Gastrocnemius medialis (tissue), 4 donors: ENCODE results near the gene ABCF3.

Experiments
- POLR2A ChIP-seq, 2 donors: fragments of 450-650 bp; IDR thresholded peaks; one replicate each; pipeline ENCODE4 v1.6.1; 2017; ENCODE audit warnings: antibody characterized with exemption in 2 of 2, mild to moderate bottlenecking in 2 of 2, moderate library complexity in 2 of 2
- TF ChIP-seq, protein P1 (sequence below), 5 experiments: fragments of 450-650 bp in 3 of 5; fragments of 200-600 bp in 2 of 5; sonication (generic) in 2 of 5; IDR thresholded peaks in 4 of 5; conservative IDR thresholded peaks in 1 of 5; 1 replicate in 4 of 5; 2 replicates in 1 of 5; pipeline ENCODE4 v1.5.1; 2016 to 2019; ENCODE audit warnings: antibody characterized with exemption in 5 of 5, mild to moderate bottlenecking in 3 of 5, moderate library complexity in 3 of 5

DNA sequence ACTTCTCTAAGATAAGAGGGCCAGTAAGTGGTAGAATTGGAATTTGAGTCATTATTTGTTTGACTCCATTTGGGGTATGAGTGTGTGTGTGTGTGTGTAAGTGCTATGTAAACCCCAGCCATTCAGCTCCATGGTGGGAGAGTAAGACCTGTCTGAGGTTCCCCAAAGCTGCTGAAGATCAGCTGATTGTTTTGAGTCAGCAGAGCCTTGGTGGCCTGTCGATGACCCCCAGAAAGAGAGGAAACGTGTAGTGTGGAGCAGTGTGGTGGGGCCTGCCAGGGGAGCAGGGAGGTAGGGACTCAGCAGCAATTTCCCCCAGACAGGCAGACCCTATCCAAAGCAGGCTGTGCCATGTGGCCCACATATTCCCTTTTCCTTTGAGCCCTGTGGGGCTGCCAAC is 25.5 kb upstream of the ABCF3 start:
- TF ChIP-seq, protein P1, sequence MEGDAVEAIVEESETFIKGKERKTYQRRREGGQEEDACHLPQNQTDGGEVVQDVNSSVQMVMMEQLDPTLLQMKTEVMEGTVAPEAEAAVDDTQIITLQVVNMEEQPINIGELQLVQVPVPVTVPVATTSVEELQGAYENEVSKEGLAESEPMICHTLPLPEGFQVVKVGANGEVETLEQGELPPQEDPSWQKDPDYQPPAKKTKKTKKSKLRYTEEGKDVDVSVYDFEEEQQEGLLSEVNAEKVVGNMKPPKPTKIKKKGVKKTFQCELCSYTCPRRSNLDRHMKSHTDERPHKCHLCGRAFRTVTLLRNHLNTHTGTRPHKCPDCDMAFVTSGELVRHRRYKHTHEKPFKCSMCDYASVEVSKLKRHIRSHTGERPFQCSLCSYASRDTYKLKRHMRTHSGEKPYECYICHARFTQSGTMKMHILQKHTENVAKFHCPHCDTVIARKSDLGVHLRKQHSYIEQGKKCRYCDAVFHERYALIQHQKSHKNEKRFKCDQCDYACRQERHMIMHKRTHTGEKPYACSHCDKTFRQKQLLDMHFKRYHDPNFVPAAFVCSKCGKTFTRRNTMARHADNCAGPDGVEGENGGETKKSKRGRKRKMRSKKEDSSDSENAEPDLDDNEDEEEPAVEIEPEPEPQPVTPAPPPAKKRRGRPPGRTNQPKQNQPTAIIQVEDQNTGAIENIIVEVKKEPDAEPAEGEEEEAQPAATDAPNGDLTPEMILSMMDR (IDR thresholded peaks at IDR 0.05 in 4 of 5, conservative IDR thresholded peaks at IDR 0.05 in 1 of 5) = no peak
- no peak for TF ChIP-seq POLR2A (IDR thresholded peaks at IDR 0.05)
